Right atrium auricular region (tissue), 2 donors: Measurements from ENCODE around the gene SOX13. TPM values are rescaled to one million over a fixed set of nuclear protein-coding genes. Genes with fewer than 3 reads are reported as not detected.

ENCODE experiments used
- DNase-seq: peaks from one replicate; pipeline ENCODE4 v3.0.0-alpha.2; 2019; ENCODE audit warnings: low spot score
- H3K27ac ChIP-seq, 2 donors: fragments of 200-600 bp; sonication (generic); 1 replicate in 1 of 2; 2 replicates in 1 of 2; pipeline ENCODE4 v1.5.1; 2016 to 2019
- H3K27me3 ChIP-seq, 2 donors: fragments of 200-600 bp; sonication (generic); one replicate each; pipeline versions ENCODE4 v1.5.1 to v1.6.0; 2017 to 2019
- H3K36me3 ChIP-seq: fragments of 200-600 bp; sonication (generic); one replicate; pipeline ENCODE4 v1.5.1; 2016
- H3K4me1 ChIP-seq, 2 donors: fragments of 200-600 bp; sonication (generic); one replicate each; pipeline versions ENCODE4 v1.5.1 to v1.6.0; 2017 to 2019
- H3K4me3 ChIP-seq, 2 donors: fragments of 200-600 bp; sonication (generic); 1 replicate in 1 of 2; 2 replicates in 1 of 2; pipeline ENCODE4 v1.5.1; 2017 to 2019; ENCODE audit warnings: mild to moderate bottlenecking in 1 of 2, moderate library complexity in 1 of 2
- H3K9me3 ChIP-seq, 2 donors: fragments of 200-600 bp; sonication (generic); one replicate each; pipeline ENCODE4 v1.5.1; 2019
- CTCF ChIP-seq, 2 donors: fragments of 200-600 bp; sonication (generic); IDR thresholded peaks; one replicate each; pipeline ENCODE4 v1.5.1; 2019; ENCODE audit warnings: antibody characterized with exemption in 2 of 2
- total RNA-seq, 2 donors: library from RNA; depleted of rRNA; stranded (reverse); fragments of >200 nt; gene quantifications; one replicate each; pipeline ENCODE4 v1.1.0, GENCODE V29; 2016

Gene SOX13
- 1 to 10 TPM; 7.9 to 8.6 TPM for total RNA-seq

GRCh38 chr1:204072931-204073836 is at the start of gene SOX13:
Gene SOX13, plus strand, starts transcription at chr1:204073115. Its CDS starts 39,801 bp downstream, at chr1:204112916.
- Histone ChIP-seq H3K27me3 (no peaks in the 10 kb centered on the region), H3K4me3 (peak within 1 kb of the TSS; percentile 58 to 74), H3K4me1 (peaks cover 0 to 32% of the 10 kb centered on the region in 2 donors), H3K9me3 (no peaks in the 10 kb centered on the region), H3K27ac (peak within 1 kb of the TSS; percentile 65 to 81), H3K36me3 (no peaks in the 10 kb centered on the region)
- DNase-seq: peak; percentile 88
- peak in 1 of 2 donors; percentile 13 for TF ChIP-seq CTCF (IDR thresholded peaks at IDR 0.05)

GRCh38 chr1:204025917-204026707 is 46.8 kb upstream of the SOX13 start:
- DNase-seq: no peak
- H3K27ac ChIP-seq: no peak overlapping the region
- no peaks in the 10 kb centered on the region for H3K36me3 ChIP-seq
- H3K4me1 ChIP-seq: no peaks in the 10 kb centered on the region
- H3K9me3 ChIP-seq: no peaks in the 10 kb centered on the region
- no peak overlapping the region for H3K4me3 ChIP-seq
- H3K27me3 ChIP-seq: no peaks in the 10 kb centered on the region
- TF ChIP-seq CTCF (IDR thresholded peaks at IDR 0.05): no peak

GRCh38 chr1:204027446-204027845 is 45.5 kb upstream of the SOX13 start:
- no peak overlapping the region for H3K27ac ChIP-seq
- TF ChIP-seq CTCF (IDR thresholded peaks at IDR 0.05): no peak
- no peaks in the 10 kb centered on the region for H3K9me3 ChIP-seq
- no peak for DNase-seq
- no peaks in the 10 kb centered on the region for H3K4me1 ChIP-seq
- H3K36me3 ChIP-seq: no peaks in the 10 kb centered on the region
- no peaks in the 10 kb centered on the region for H3K27me3 ChIP-seq
- no peak overlapping the region for H3K4me3 ChIP-seq

- no peaks in the 10 kb centered on the region for H3K36me3 ChIP-seq
- no peak overlapping the region for H3K27ac ChIP-seq
- TF ChIP-seq CTCF (IDR thresholded peaks at IDR 0.05): no peak
- no peaks in the 10 kb centered on the region for H3K27me3 ChIP-seq
- no peaks in the 10 kb centered on the region for H3K4me1 ChIP-seq
- H3K4me3 ChIP-seq: no peak overlapping the region
- no peak for DNase-seq
- no peaks in the 10 kb centered on the region for H3K9me3 ChIP-seq
These were observed 43.9 kb upstream of the SOX13 start for GRCh38 chr1:204029016-204029415.

GRCh38 chr1:204031098-204031710 is 41.7 kb upstream of the SOX13 start:
- Histone ChIP-seq H3K4me1 (no peaks in the 10 kb centered on the region), H3K27ac (no peak overlapping the region), H3K27me3 (no peaks in the 10 kb centered on the region), H3K9me3 (no peaks in the 10 kb centered on the region), H3K4me3 (no peak overlapping the region), H3K36me3 (no peaks in the 10 kb centered on the region)
- TF ChIP-seq CTCF (IDR thresholded peaks at IDR 0.05): no peak
- DNase-seq: no peak
